Measurements from ENCODE around the gene SLC16A10.

SLC16A10 gene

GRCh38 chr6:111270121-111270520 is 182.8 kb downstream of the SLC16A10 start:
- no peak overlapping the region for H3K4me3 ChIP-seq (ENCODE audit: low read depth, low read length)
- no peak for DNase-seq (ENCODE audit: low read depth, low spot score)
- CTCF ChIA-PET = interaction anchor here (1.6 kb wide), 1 partner anchor 11 kb away, joined by 9 read pairs; a partner anchor contains a TSS
- no peak for TF ChIP-seq CTCF (IDR thresholded peaks at IDR 0.05; ENCODE audit: insufficient read depth, low read length, missing control alignments)
- POLR2A ChIA-PET = no interaction called here

GRCh38 chr6:111274593-111275217 is 187.4 kb downstream of the SLC16A10 start:
- ChIA-PET POLR2A (no interaction called here), CTCF (interaction anchor here (1.5 kb wide), 1 partner anchor 16 kb away, joined by 8 read pairs; a partner anchor contains a TSS)
- DNase-seq (ENCODE audit: low read depth, low spot score) = no peak
- no peak overlapping the region for H3K4me3 ChIP-seq (ENCODE audit: low read depth, low read length)
- TF ChIP-seq CTCF (IDR thresholded peaks at IDR 0.05; ENCODE audit: insufficient read depth, low read length, missing control alignments) = no peak

- ChIA-PET CTCF (interaction anchor here (1.2 to 1.5 kb wide), 2 partner anchors 17 kb away, joined by 3 to 8 read pairs; a partner anchor contains a TSS), POLR2A (no interaction called here)
- no peak overlapping the region for H3K4me3 ChIP-seq (ENCODE audit: low read depth, low read length)
- TF ChIP-seq CTCF (IDR thresholded peaks at IDR 0.05; ENCODE audit: insufficient read depth, low read length, missing control alignments) = no peak
- DNase-seq (ENCODE audit: low read depth, low spot score) = no peak
These were observed 189.0 kb downstream of the SLC16A10 start for GRCh38 chr6:111276335-111276734.

- ChIA-PET CTCF (interaction anchor here (1.0 to 1.2 kb wide), 2 partner anchors 13 to 18 kb away, joined by 3 to 4 read pairs; a partner anchor contains a TSS), POLR2A (no interaction called here)
- DNase-seq (ENCODE audit: low read depth, low spot score) = no peak
- H3K4me3 ChIP-seq (ENCODE audit: low read depth, low read length) = no peak overlapping the region
- no peak for TF ChIP-seq CTCF (IDR thresholded peaks at IDR 0.05; ENCODE audit: insufficient read depth, low read length, missing control alignments)
These were observed 189.4 kb downstream of the SLC16A10 start for GRCh38 chr6:111276736-111277135.

GRCh38 chr6:111277819-111278218 is 190.5 kb downstream of the SLC16A10 start:
- TF ChIP-seq CTCF (IDR thresholded peaks at IDR 0.05; ENCODE audit: insufficient read depth, low read length, missing control alignments) = no peak
- ChIA-PET CTCF (interaction anchor here (1.2 kb wide), 1 partner anchor 15 kb away, joined by 4 read pairs; no protein-coding TSS in a partner anchor), POLR2A (no interaction called here)
- no peak overlapping the region for H3K4me3 ChIP-seq (ENCODE audit: low read depth, low read length)
- DNase-seq (ENCODE audit: low read depth, low spot score) = no peak

GRCh38 chr6:111278731-111279130 is 191.4 kb downstream of the SLC16A10 start:
- no peak overlapping the region for H3K4me3 ChIP-seq (ENCODE audit: low read depth, low read length)
- no peak for DNase-seq (ENCODE audit: low read depth, low spot score)
- ChIA-PET CTCF (no interaction called here), POLR2A (no interaction called here)
- no peak for TF ChIP-seq CTCF (IDR thresholded peaks at IDR 0.05; ENCODE audit: insufficient read depth, low read length, missing control alignments)
